HepG2 (cell line): ENCODE data around the gene MEF2D. TPM values are rescaled to one million over a fixed set of nuclear protein-coding genes. Genes with fewer than 3 reads are reported as not detected.

Source experiments
- ISX ChIP-seq: sonication (generic); formaldehyde crosslinking; conservative IDR thresholded peaks from 2 replicates; pipeline ENCODE4 v1.5.0; 2020; ENCODE audit warnings: missing genetic modification reagents
- KLF15 ChIP-seq: sonication (generic); formaldehyde crosslinking; IDR thresholded peaks from 2 replicates; pipeline ENCODE4 v1.8.1; 2023; ENCODE audit warnings: borderline replicate concordance, mild to moderate bottlenecking, inconsistent platforms, missing genetic modification reagents, mixed read lengths
- MTF1 ChIP-seq: sonication (generic); formaldehyde crosslinking; IDR thresholded peaks from 2 replicates; pipeline ENCODE4 v1.5.0; 2020; ENCODE audit warnings: missing genetic modification reagents
- NONO ChIP-seq, 2 experiments: fragments of 450-650 bp in 1 of 2; sonication (generic) in 1 of 2; formaldehyde crosslinking in 1 of 2; IDR thresholded peaks in 1 of 2; conservative IDR thresholded peaks in 1 of 2; 2 replicates each; pipeline versions ENCODE4 v1.6.1 to v1.8.0; 2017 to 2022; ENCODE audit warnings: mild to moderate bottlenecking in 1 of 2, missing genetic modification reagents in 1 of 2, moderate library complexity in 1 of 2
- SATB2 ChIP-seq: sonication (generic); formaldehyde crosslinking; IDR thresholded peaks from 2 replicates; pipeline ENCODE4 v1.5.0; 2020; ENCODE audit warnings: missing genetic modification reagents
- U2AF1 ChIP-seq: fragments of 200-400 bp; formaldehyde crosslinking; optimal IDR thresholded peaks from 2 replicates; pipeline ENCODE3; 2017; ENCODE audit warnings: mild to moderate bottlenecking, low read depth, low read length
- ZBTB7B ChIP-seq: sonication (generic); formaldehyde crosslinking; IDR thresholded peaks from 2 replicates; pipeline ENCODE4 v1.4.0; 2020; ENCODE audit warnings: missing genetic modification reagents
- ZC3H4 ChIP-seq: sonication (generic); formaldehyde crosslinking; IDR thresholded peaks from 2 replicates; pipeline ENCODE4 v1.4.0; 2020; ENCODE audit warnings: missing genetic modification reagents, borderline replicate concordance
- ZFP90 ChIP-seq: sonication (generic); formaldehyde crosslinking; IDR thresholded peaks from 2 replicates; pipeline ENCODE4 v1.8.0; 2022; ENCODE audit warnings: missing genetic modification reagents, mild to moderate bottlenecking, inconsistent platforms, borderline replicate concordance
- ZNF343 ChIP-seq: sonication (generic); formaldehyde crosslinking; IDR thresholded peaks from 2 replicates; pipeline ENCODE4 v1.4.0; 2020; ENCODE audit warnings: mild to moderate bottlenecking, missing genetic modification reagents
- ZSCAN25 ChIP-seq: sonication (generic); formaldehyde crosslinking; IDR thresholded peaks from 2 replicates; pipeline ENCODE4 v1.8.0; 2022; ENCODE audit warnings: mild to moderate bottlenecking, missing genetic modification reagents
- polyA plus RNA-seq, 8 experiments: library from polyadenylated mRNA; depleted of rRNA in 3 of 8; stranded (reverse) in 7 of 8; unstranded in 1 of 8; fragments of >200 nt; fragmentation: Illumina TruSeq in 4 of 8; extraction: Trizol in 4 of 8; gene quantifications; 2 replicates each; pipeline versions ENCODE4 v1.2.1 to v1.2.3, GENCODE V29; 2011 to 2016; ENCODE audit warnings: low read depth in 4 of 8, missing spikeins in 1 of 8, mixed read lengths in 1 of 8; ENCODE audit not compliant: insufficient read depth in 1 of 8
- total RNA-seq, 5 experiments: library from RNA; depleted of rRNA; stranded (reverse); fragments of >200 nt; fragmentation: Illumina TruSeq; extraction: Trizol; gene quantifications; 2 replicates each; pipeline ENCODE4 v1.2.3, GENCODE V29; 2016; ENCODE audit warnings: low read depth in 1 of 5
- TF ChIP-seq, protein P1 (sequence below), 2 experiments: sonication (generic) in 1 of 2; formaldehyde crosslinking in 1 of 2; IDR thresholded peaks; 2 replicates each; pipeline versions ENCODE4 v1.6.1 to v1.9.0; 2014 to 2022; ENCODE audit warnings: antibody characterized with exemption in 1 of 2, borderline replicate concordance in 1 of 2, inconsistent platforms in 1 of 2, low read depth in 1 of 2, missing genetic modification reagents in 1 of 2
- TF ChIP-seq, protein P2 (sequence below): IDR thresholded peaks from 2 replicates; pipeline ENCODE4 v1.6.1; 2016; ENCODE audit warnings: low read depth, control low read depth
- TF ChIP-seq, protein P3 (sequence below): sonication (generic); formaldehyde crosslinking; IDR thresholded peaks from 2 replicates; pipeline ENCODE4 v1.9.0; 2021; ENCODE audit warnings: missing genetic modification reagents, borderline replicate concordance

MEF2D gene
- total and polyA plus RNA-seq, 2 of the 13 experiments (the other 11 are each of a cell fraction or from before 2014, with no cell fraction given): 1.6 to 3.9 TPM

DNA sequence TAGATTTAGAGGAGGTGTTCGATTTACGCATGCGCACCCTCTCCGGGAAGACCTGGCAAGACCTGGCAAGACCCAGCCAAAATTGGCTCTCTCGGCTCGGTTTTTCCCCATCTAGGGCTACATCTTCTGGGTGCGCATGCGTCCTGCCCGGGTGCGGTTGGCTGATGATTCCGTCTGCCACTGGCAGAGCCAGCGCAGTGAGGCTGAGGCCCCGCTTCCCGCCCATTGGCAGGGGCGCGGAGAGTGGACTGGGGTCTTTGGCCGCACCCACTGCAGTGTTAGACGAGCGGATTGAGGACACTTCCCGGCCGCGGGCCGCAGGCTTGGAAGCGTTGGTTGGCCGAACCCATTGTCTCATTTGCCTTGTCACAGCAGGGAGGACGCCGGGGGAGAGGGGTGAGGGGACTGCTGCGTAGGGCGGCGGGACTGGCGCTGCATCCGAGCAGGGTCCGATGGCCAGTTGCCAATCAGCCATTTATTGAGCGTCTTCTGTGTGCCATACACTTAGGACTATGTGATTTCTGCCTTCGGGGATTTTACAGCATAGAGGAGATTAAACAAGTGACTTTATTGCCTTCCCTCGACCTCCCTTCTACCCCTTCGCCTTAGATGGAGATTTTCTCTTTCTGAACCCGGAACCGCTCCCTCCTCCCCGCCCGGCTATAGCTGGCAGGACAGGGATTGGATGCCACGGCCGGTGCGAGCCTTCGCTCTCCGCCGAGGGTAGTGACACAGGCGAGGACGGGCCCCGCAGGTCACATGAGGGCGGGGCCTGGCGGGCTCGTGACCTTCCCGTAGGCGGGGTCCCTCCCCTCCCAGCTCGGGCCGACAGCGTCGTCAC lies 43.7 kb downstream of the MEF2D start (continued):
- TF ChIP-seq, protein P1, sequence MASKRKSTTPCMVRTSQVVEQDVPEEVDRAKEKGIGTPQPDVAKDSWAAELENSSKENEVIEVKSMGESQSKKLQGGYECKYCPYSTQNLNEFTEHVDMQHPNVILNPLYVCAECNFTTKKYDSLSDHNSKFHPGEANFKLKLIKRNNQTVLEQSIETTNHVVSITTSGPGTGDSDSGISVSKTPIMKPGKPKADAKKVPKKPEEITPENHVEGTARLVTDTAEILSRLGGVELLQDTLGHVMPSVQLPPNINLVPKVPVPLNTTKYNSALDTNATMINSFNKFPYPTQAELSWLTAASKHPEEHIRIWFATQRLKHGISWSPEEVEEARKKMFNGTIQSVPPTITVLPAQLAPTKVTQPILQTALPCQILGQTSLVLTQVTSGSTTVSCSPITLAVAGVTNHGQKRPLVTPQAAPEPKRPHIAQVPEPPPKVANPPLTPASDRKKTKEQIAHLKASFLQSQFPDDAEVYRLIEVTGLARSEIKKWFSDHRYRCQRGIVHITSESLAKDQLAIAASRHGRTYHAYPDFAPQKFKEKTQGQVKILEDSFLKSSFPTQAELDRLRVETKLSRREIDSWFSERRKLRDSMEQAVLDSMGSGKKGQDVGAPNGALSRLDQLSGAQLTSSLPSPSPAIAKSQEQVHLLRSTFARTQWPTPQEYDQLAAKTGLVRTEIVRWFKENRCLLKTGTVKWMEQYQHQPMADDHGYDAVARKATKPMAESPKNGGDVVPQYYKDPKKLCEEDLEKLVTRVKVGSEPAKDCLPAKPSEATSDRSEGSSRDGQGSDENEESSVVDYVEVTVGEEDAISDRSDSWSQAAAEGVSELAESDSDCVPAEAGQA (IDR thresholded peaks at IDR 0.05; ENCODE audit: low read depth): no peak
- TF ChIP-seq, protein P1 (CRISPR knock-in tag; IDR thresholded peaks at IDR 0.05; ENCODE audit: borderline replicate concordance): no peak
- TF ChIP-seq U2AF1 (peak; percentile 27), ZFP90 (CRISPR knock-in tag) (peak; percentile 69; the same call in 1 of the 2 replicates), ISX (no peak), ZC3H4 (CRISPR knock-in tag) (peak; percentile 76; the same call in 1 of the 2 replicates), SATB2 (CRISPR knock-in tag) (no peak), ZNF343 (CRISPR knock-in tag) (peak; percentile 75; the same call in 1 of the 2 replicates), KLF15 (no peak), NONO (IDR thresholded peaks at IDR 0.05) (no peak), NONO (CRISPR knock-in tag; conservative IDR thresholded peaks at IDR 0.05) (0 out of 2 replicates have a peak, but pooled peaks have one; percentile 45), MTF1 (no peak), ZSCAN25 (CRISPR knock-in tag) (peak; percentile 81), ZBTB7B (peak; percentile 71)
- TF ChIP-seq, protein P2, sequence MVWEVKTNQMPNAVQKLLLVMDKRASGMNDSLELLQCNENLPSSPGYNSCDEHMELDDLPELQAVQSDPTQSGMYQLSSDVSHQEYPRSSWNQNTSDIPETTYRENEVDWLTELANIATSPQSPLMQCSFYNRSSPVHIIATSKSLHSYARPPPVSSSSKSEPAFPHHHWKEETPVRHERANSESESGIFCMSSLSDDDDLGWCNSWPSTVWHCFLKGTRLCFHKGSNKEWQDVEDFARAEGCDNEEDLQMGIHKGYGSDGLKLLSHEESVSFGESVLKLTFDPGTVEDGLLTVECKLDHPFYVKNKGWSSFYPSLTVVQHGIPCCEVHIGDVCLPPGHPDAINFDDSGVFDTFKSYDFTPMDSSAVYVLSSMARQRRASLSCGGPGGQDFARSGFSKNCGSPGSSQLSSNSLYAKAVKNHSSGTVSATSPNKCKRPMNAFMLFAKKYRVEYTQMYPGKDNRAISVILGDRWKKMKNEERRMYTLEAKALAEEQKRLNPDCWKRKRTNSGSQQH (CRISPR knock-in tag): no peak
- TF ChIP-seq, protein P3, sequence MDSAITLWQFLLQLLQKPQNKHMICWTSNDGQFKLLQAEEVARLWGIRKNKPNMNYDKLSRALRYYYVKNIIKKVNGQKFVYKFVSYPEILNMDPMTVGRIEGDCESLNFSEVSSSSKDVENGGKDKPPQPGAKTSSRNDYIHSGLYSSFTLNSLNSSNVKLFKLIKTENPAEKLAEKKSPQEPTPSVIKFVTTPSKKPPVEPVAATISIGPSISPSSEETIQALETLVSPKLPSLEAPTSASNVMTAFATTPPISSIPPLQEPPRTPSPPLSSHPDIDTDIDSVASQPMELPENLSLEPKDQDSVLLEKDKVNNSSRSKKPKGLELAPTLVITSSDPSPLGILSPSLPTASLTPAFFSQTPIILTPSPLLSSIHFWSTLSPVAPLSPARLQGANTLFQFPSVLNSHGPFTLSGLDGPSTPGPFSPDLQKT (CRISPR knock-in tag): no peak
